ENCODE results near the gene IBTK. TPM values are rescaled to one million over a fixed set of nuclear protein-coding genes. Genes with fewer than 3 reads are reported as not detected.

IBTK gene
- total RNA-seq, 1 experiment from 2014 or later, result 36.6 TPM

GRCh38 chr6:82144852-82145340 is 102.6 kb downstream of the IBTK start:
- Histone ChIP-seq H3K9me2 (ENCODE audit: insufficient read depth) (no peaks in the 10 kb centered on the region), H3K27ac (ENCODE audit: low read depth, low read length) (no peak overlapping the region; the same call in 1 of the 2 replicates), H3K4me1 (ENCODE audit: control insufficient read depth in 1 of 2, insufficient read depth in 2 of 2, low read length in 2 of 2) (peaks cover 19 to 29% of the 10 kb centered on the region in 2 experiments), H3K4me2 (ENCODE audit: low read length) (peak overlapping the region; percentile 79), H3K79me2 (ENCODE audit: insufficient read depth, low read length) (no peaks in the 10 kb centered on the region), H4K20me1 (ENCODE audit: insufficient read depth) (no peaks in the 10 kb centered on the region), H3K36me3 (ENCODE audit: control insufficient read depth in 1 of 2, insufficient read depth in 2 of 2, low read length in 2 of 2) (no peaks in the 10 kb centered on the region), H2AFZ (ENCODE audit: low read depth, low read length, poor library complexity, severe bottlenecking) (peak overlapping the region; percentile 72), H3K27me3 (ENCODE audit: insufficient read depth, low read length) (no peaks in the 10 kb centered on the region), H3K9me3 (ENCODE audit: control insufficient read depth in 1 of 2, insufficient read depth in 1 of 2, low read depth in 1 of 2, low read length in 2 of 2) (no peaks in the 10 kb centered on the region), H3K4me3 (replicated peaks in 1 of 2; ENCODE audit: low read depth in 1 of 2, low read length in 2 of 2) (peak overlapping the region; percentile 11 to 41; a peak in 2 of 4 replicates), H3K9ac (ENCODE audit: low read length) (peak overlapping the region; percentile 34)
- POLR2A ChIA-PET, result no interaction called here
- DNase-seq (ENCODE audit: low read depth, low spot score), result peak; percentile 57
- intact Hi-C loops (cut with micrococcal nuclease), result no loop called here
- peak; percentile 87 for ATAC-seq
- BruUV-seq (replicated peaks), result no TSS peak
- CTCF ChIA-PET, result interaction anchor here (1.0 kb wide), 1 partner anchor 922 kb away, joined by 3 read pairs; the partner anchor contains the start of gene DOP1A
- RAD21 ChIA-PET (ENCODE audit: low non-redundant PET in 1 of 2, low total read pairs in 2 of 2, uncharacterized antibody in 2 of 2, unreplicated experiment in 2 of 2), result no interaction called here
- TF ChIP-seq, protein P1, sequence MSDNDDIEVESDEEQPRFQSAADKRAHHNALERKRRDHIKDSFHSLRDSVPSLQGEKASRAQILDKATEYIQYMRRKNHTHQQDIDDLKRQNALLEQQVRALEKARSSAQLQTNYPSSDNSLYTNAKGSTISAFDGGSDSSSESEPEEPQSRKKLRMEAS (IDR thresholded peaks at IDR 0.05), result 0 out of 2 replicates have a peak, but pooled peaks have one; percentile 25
- peak; percentile 17 for TF ChIP-seq YY1 (IDR thresholded peaks at IDR 0.05; ENCODE audit: extremely low read depth, insufficient replicate concordance, low read depth, low read length)
- TF ChIP-seq EGR1 (IDR thresholded peaks at IDR 0.05; ENCODE audit: low read depth), result no peak
- 0 out of 2 replicates have a peak, but pooled peaks have one; percentile 38 for TF ChIP-seq CBX3 (IDR thresholded peaks at IDR 0.05; ENCODE audit: low read depth)
- TF ChIP-seq TCF7L2 (IDR thresholded peaks at IDR 0.05; ENCODE audit: borderline replicate concordance, extremely low read depth, insufficient read depth, insufficient read length), result no peak
- TF ChIP-seq SIN3A (IDR thresholded peaks at IDR 0.05; ENCODE audit: low read depth), result peak; percentile 44; the same call in 1 of the 2 replicates
- TF ChIP-seq RAD21 (IDR thresholded peaks at IDR 0.05; ENCODE audit: low read depth), result no peak
- TF ChIP-seq EZH2 (IDR thresholded peaks at IDR 0.05), result no peak
- peak; percentile 30; the same call in 1 of the 2 replicates for TF ChIP-seq SP1 (IDR thresholded peaks at IDR 0.05; ENCODE audit: low read depth)
- TF ChIP-seq CEBPB (IDR thresholded peaks at IDR 0.05; ENCODE audit: low read depth), result no peak
- no peak for TF ChIP-seq ELF1 (IDR thresholded peaks at IDR 0.05; ENCODE audit: borderline replicate concordance, low read depth)
- TF ChIP-seq, protein P2, sequence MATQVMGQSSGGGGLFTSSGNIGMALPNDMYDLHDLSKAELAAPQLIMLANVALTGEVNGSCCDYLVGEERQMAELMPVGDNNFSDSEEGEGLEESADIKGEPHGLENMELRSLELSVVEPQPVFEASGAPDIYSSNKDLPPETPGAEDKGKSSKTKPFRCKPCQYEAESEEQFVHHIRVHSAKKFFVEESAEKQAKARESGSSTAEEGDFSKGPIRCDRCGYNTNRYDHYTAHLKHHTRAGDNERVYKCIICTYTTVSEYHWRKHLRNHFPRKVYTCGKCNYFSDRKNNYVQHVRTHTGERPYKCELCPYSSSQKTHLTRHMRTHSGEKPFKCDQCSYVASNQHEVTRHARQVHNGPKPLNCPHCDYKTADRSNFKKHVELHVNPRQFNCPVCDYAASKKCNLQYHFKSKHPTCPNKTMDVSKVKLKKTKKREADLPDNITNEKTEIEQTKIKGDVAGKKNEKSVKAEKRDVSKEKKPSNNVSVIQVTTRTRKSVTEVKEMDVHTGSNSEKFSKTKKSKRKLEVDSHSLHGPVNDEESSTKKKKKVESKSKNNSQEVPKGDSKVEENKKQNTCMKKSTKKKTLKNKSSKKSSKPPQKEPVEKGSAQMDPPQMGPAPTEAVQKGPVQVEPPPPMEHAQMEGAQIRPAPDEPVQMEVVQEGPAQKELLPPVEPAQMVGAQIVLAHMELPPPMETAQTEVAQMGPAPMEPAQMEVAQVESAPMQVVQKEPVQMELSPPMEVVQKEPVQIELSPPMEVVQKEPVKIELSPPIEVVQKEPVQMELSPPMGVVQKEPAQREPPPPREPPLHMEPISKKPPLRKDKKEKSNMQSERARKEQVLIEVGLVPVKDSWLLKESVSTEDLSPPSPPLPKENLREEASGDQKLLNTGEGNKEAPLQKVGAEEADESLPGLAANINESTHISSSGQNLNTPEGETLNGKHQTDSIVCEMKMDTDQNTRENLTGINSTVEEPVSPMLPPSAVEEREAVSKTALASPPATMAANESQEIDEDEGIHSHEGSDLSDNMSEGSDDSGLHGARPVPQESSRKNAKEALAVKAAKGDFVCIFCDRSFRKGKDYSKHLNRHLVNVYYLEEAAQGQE (IDR thresholded peaks at IDR 0.05; ENCODE audit: low read depth), result no peak
- no peak for TF ChIP-seq ZBTB33 (IDR thresholded peaks at IDR 0.05; ENCODE audit: extremely low read depth, insufficient replicate concordance, low read length)
- TF ChIP-seq EZH2phosphoT487 (IDR thresholded peaks at IDR 0.05; ENCODE audit: borderline replicate concordance), result no peak
- no peak for TF ChIP-seq ZNF274 (IDR thresholded peaks at IDR 0.05; ENCODE audit: low read depth, low read length)
- TF ChIP-seq ZFX (IDR thresholded peaks at IDR 0.05), result no peak
- TF ChIP-seq FOSL1 (IDR thresholded peaks at IDR 0.05; ENCODE audit: low read depth), result peak; percentile 61; the same call in 1 of the 2 replicates
- TF ChIP-seq POLR2A (IDR thresholded peaks at IDR 0.05; ENCODE audit: borderline replicate concordance, extremely low read depth, insufficient read depth, insufficient read length), result no peak
- TF ChIP-seq POLR2AphosphoS5 (IDR thresholded peaks at IDR 0.05; ENCODE audit: low read depth, low read length), result peak; percentile 30; the same call in 1 of the 2 replicates
- TF ChIP-seq CTCF (IDR thresholded peaks at IDR 0.05 in 2 of 3, conservative IDR thresholded peaks at IDR 0.05 in 1 of 3; ENCODE audit: borderline replicate concordance in 1 of 3, insufficient read depth in 1 of 3, low read depth in 2 of 3, low read length in 2 of 3), result no peak

All from HCT116 (cell line).